Heart left ventricle (tissue), 16 donors: ENCODE data around the gene PRDM15. TPM values are rescaled to one million over a fixed set of nuclear protein-coding genes. Genes with fewer than 3 reads are reported as not detected.

Experiments
- ATAC-seq, 4 donors: fragments of 200-7000 bp; cut with Tn5 transposase; one replicate each; pipeline ENCODE4 v1.9.1; 2020 to 2022; ENCODE audit warnings: moderate library complexity in 4 of 4, mild to moderate bottlenecking in 3 of 4, moderate number of reproducible peaks in 1 of 4
- DNase-seq, 5 donors: peaks; one replicate each; pipeline ENCODE4 v3.0.0-alpha.2; 2020
- H3K27ac ChIP-seq, 12 donors: fragments of 200-600 bp; sonication (generic) in 4 of 12; one replicate each; pipeline versions ENCODE4 v1.5.0 to v1.8.0; 2016 to 2022; ENCODE audit warnings: mild to moderate bottlenecking in 2 of 12
- H3K27me3 ChIP-seq, 9 donors: fragments of 200-600 bp; sonication (generic) in 2 of 9; one replicate each; pipeline versions ENCODE4 v1.5.1 to v1.8.0; 2016 to 2022; ENCODE audit warnings: mild to moderate bottlenecking in 3 of 9
- H3K36me3 ChIP-seq, 9 donors: fragments of 200-600 bp; sonication (generic) in 2 of 9; one replicate each; pipeline versions ENCODE4 v1.5.0 to v1.8.0; 2018 to 2022; ENCODE audit warnings: mild to moderate bottlenecking in 2 of 9
- H3K4me1 ChIP-seq, 12 donors: fragments of 200-600 bp; sonication (generic) in 4 of 12; one replicate each; pipeline versions ENCODE4 v1.5.0 to v1.8.0; 2016 to 2022; ENCODE audit warnings: mild to moderate bottlenecking in 3 of 12
- H3K4me3 ChIP-seq, 12 donors: fragments of 200-600 bp; sonication (generic) in 4 of 12; one replicate each; pipeline versions ENCODE4 v1.5.0 to v1.8.0; 2017 to 2022; ENCODE audit warnings: mild to moderate bottlenecking in 9 of 12, moderate library complexity in 4 of 12
- H3K9me3 ChIP-seq, 12 donors: fragments of 200-600 bp; sonication (generic) in 4 of 12; one replicate each; pipeline versions ENCODE4 v1.5.0 to v1.8.0; 2016 to 2022; ENCODE audit warnings: mild to moderate bottlenecking in 1 of 12
- CTCF ChIP-seq, 12 donors: fragments of 200-600 bp; sonication (generic) in 4 of 12; IDR thresholded peaks; one replicate each; pipeline versions ENCODE4 v1.5.0 to v1.8.0; 2018 to 2022; ENCODE audit warnings: antibody characterized with exemption in 12 of 12, mild to moderate bottlenecking in 5 of 12
- POLR2A ChIP-seq, 2 donors: fragments of 450-650 bp; IDR thresholded peaks; one replicate each; pipeline ENCODE4 v1.6.1; 2017; ENCODE audit warnings: antibody characterized with exemption in 2 of 2, mild to moderate bottlenecking in 2 of 2, moderate library complexity in 2 of 2
- WGBS, 4 donors: extraction: QIAGEN DNeasy Blood & Tissue Kit in 2 of 4; methylation state at CpG; one replicate each; pipeline versions ENCODE4 v1.1.5 to v1.1.7; 2013 to 2018; 5-methylcytosine and 5-hydroxymethylcytosine counted together
- intact Hi-C, 10 donors: fragments of 100-400 bp; cut with DNase I; formaldehyde crosslinking; loops; one replicate each; pipeline versions ENCODE4 v1.11.1 to v1.14.2; 2022
- polyA plus RNA-seq, 2 donors: library from polyadenylated mRNA; stranded (reverse); fragments of 200-250 nt; gene quantifications; one replicate each; pipeline ENCODE4 v1.2.3, GENCODE V29; 2013
- total RNA-seq, 9 donors: library from RNA; depleted of rRNA in 2 of 9; stranded (reverse); fragments of >200 nt in 2 of 9; fragmentation: NEBNext Ultra II Directional in 3 of 9; extraction: Animal tissue kit (Norgen Biotek cat#: 25700) in 3 of 9; gene quantifications; one replicate each; pipeline versions ENCODE4 v1.1.0 to v1.2.4, GENCODE V29; 2016 to 2023
- donor health status: ischemic (EF 13 %, LVEDD 7.1; RV severe dilation, severe dysfunction).
- donor health status: healthy with polysubstance abuse.
- donor health status: DM: no; HTN: yes; CAD: no.
- donor health status: DM: no; HTN: no; CAD: no.
- donor health status: ischemic (EF 25% LVEDD 6.9; RV normal size, moderate dysfunction).
- donor health status: ischemic (EF 25% LVEDD 5.7; RV mildly dilated, moderate dysfunction).
- donor health status: healthy.
- donor health status: DM: yes; HTN: yes; CAD: no.
- donor health status: ischemic (EF 35%, LVEDD 5.7; RV mildly dilated, moderate dysfunction).
- donor health status: nonischemic (EF 11% LVEDD 7.7; RV severe dilation, severe dysfunction).
- donor health status: DM: yes; HTN: yes; CAD: no.
- donor health status: PGD.
- donor health status: ischemic (EF 29% LVEDD 5.4; RV normal size, mild dysfunction).
- donor health status: nonischemic (EF 23%, LVEDD 6.1; RV moderate dilation, normal function).

PRDM15 gene
- total and polyA plus RNA-seq, 11 donors, result 2.1 to 6.3 (median 2.7) TPM

- 93 to 94% (median 94%) methylated on average over 13 of the region's 13 CpGs for WGBS, 4 donors
- TF ChIP-seq CTCF (IDR thresholded peaks at IDR 0.05) (no peak), POLR2A (IDR thresholded peaks at IDR 0.05) (no peak)
- H3K4me3 ChIP-seq, result no peak overlapping the region
- H3K27me3 ChIP-seq, result no peaks in the 10 kb centered on the region
- ATAC-seq (no peak), DNase-seq (no peak)
- no peaks in the 10 kb centered on the region for H3K9me3 ChIP-seq
- no peaks in the 10 kb centered on the region for H3K4me1 ChIP-seq
- no peak overlapping the region for H3K27ac ChIP-seq
- peaks cover 0 to 46% (median 34%) of the 10 kb centered on the region in 9 donors for H3K36me3 ChIP-seq
- intact Hi-C loops, result no loop called here
These were observed 68.6 kb downstream of the PRDM15 start for GRCh38 chr21:41810597-41810932.

- H3K27ac ChIP-seq, result no peak overlapping the region
- DNase-seq (no peak), ATAC-seq (no peak)
- H3K36me3 ChIP-seq, result peaks cover 0 to 41% (median 30%) of the 10 kb centered on the region in 9 donors
- no peak overlapping the region for H3K4me3 ChIP-seq
- H3K9me3 ChIP-seq, result no peaks in the 10 kb centered on the region
- intact Hi-C loops, result no loop called here
- TF ChIP-seq POLR2A (IDR thresholded peaks at IDR 0.05) (no peak), CTCF (IDR thresholded peaks at IDR 0.05) (no peak)
- H3K27me3 ChIP-seq, result no peaks in the 10 kb centered on the region
- no peaks in the 10 kb centered on the region for H3K4me1 ChIP-seq
- WGBS, 4 donors, result 94 to 95% (median 95%) methylated on average over 13 to 34 of the region's 34 CpGs
These were observed 69.1 kb downstream of the PRDM15 start for GRCh38 chr21:41809891-41810596.

GRCh38 chr21:41808846-41809245 lies 70.3 kb downstream of the PRDM15 start:
- no peak overlapping the region for H3K4me3 ChIP-seq
- no peaks in the 10 kb centered on the region for H3K4me1 ChIP-seq
- H3K27ac ChIP-seq, result no peak overlapping the region
- intact Hi-C loops, result no loop called here
- ATAC-seq, result no peak
- H3K9me3 ChIP-seq, result no peaks in the 10 kb centered on the region
- no peak for DNase-seq
- 95 to 98% (median 97%) methylated on average over 22 of the region's 22 CpGs for WGBS, 4 donors
- H3K27me3 ChIP-seq, result no peaks in the 10 kb centered on the region
- H3K36me3 ChIP-seq, result peaks cover 0 to 38% (median 28%) of the 10 kb centered on the region in 9 donors
- no peak for TF ChIP-seq CTCF (IDR thresholded peaks at IDR 0.05)
- no peak for TF ChIP-seq POLR2A (IDR thresholded peaks at IDR 0.05)

- H3K9me3 ChIP-seq, result no peaks in the 10 kb centered on the region
- TF ChIP-seq POLR2A (IDR thresholded peaks at IDR 0.05), result no peak
- TF ChIP-seq CTCF (IDR thresholded peaks at IDR 0.05), result no peak
- ATAC-seq (no peak), DNase-seq (no peak)
- WGBS, 4 donors, result 89 to 99% (median 96%) methylated on average over 13 to 18 of the region's 18 CpGs
- H3K27me3 ChIP-seq, result no peaks in the 10 kb centered on the region
- H3K36me3 ChIP-seq, result peaks cover 0 to 33% (median 23%) of the 10 kb centered on the region in 9 donors
- intact Hi-C loops, result no loop called here
- peaks cover 0 to 5% (median 0%) of the 10 kb centered on the region in 12 donors for H3K4me1 ChIP-seq
- H3K27ac ChIP-seq, result no peak overlapping the region
- H3K4me3 ChIP-seq, result no peak overlapping the region
These were observed 71.0 kb downstream of the PRDM15 start for GRCh38 chr21:41808094-41808493.
